ENCODE measurements around the gene GYS2.

GRCh38 chr12:21528953-21529352 lies 75.7 kb downstream of the GYS2 start:
- TF ChIP-seq CTCF (IDR thresholded peaks at IDR 0.05) (no peak), POLR2A (IDR thresholded peaks at IDR 0.05) (no peak)

Data from lower leg skin (tissue), 3 donors.